ENCODE results near the gene HSD17B4.

DNA sequence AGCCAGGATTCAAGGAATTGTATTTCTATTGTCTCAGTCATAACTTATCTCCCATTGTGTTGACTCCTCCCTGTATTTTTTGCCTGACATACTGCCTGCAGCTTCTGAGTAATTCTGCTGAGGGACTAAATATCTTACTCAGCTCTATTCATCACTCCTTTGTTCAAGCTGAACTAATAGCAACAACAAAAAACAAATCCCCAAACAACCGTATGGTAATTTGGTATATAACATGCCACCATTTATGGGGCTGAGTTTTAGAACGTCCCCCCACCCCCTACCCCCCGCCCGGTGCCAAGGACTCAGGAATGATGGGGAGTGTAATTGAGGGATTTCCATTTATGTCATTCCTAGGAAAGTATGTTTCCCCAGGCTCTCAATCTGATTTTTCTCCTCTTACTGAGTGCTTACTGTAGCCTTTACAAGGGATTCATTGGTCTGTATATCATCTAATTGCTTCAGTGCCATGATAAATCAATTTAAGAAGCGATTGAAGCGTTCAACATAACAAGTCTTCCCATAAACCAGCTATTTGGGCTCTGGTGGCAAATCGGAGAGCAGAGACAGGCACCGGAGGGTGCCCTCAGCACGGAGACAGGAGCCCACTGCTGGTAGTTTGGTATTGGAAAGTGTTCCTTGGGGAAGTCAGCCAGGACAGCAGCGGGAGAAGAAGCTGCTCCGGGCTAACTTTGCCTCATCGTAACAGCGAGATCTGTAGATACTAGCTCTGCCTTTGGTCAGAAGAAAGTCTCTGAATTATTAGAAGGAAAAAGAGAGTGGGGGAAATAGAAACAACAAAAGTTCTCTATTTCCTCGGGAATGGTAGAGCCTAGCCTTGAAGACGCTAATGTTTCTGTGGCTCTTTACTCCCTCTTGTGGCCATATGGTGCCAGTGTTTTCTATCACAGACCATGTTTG, 40.7 kb upstream of the HSD17B4 start:
- TF ChIP-seq, protein P1, sequence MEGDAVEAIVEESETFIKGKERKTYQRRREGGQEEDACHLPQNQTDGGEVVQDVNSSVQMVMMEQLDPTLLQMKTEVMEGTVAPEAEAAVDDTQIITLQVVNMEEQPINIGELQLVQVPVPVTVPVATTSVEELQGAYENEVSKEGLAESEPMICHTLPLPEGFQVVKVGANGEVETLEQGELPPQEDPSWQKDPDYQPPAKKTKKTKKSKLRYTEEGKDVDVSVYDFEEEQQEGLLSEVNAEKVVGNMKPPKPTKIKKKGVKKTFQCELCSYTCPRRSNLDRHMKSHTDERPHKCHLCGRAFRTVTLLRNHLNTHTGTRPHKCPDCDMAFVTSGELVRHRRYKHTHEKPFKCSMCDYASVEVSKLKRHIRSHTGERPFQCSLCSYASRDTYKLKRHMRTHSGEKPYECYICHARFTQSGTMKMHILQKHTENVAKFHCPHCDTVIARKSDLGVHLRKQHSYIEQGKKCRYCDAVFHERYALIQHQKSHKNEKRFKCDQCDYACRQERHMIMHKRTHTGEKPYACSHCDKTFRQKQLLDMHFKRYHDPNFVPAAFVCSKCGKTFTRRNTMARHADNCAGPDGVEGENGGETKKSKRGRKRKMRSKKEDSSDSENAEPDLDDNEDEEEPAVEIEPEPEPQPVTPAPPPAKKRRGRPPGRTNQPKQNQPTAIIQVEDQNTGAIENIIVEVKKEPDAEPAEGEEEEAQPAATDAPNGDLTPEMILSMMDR (IDR thresholded peaks at IDR 0.05; ENCODE audit: low read depth, low read length, poor library complexity, severe bottlenecking), result peak; percentile 90
- no peak for TF ChIP-seq EZH2phosphoT487 (IDR thresholded peaks at IDR 0.05; ENCODE audit: borderline replicate concordance, low read length)
